GM12878 (cell line): Measurements from ENCODE around the gene VRTN. TPM values are rescaled to one million over a fixed set of nuclear protein-coding genes. Genes with fewer than 3 reads are reported as not detected.

Experiments used
- ATAC-seq: fragments of 200-7000 bp; cut with Tn5 transposase; 3 replicates; pipeline ENCODE4 v1.9.1; 2020; ENCODE audit warnings: mild to moderate bottlenecking, moderate library complexity
- BruUV-seq: library from RNA; stranded (reverse); fragments of 400-500 nt; replicated peaks from 2 replicates; lab custom pipeline; 2021; lab: Mats Ljungman, UMichigan
- CTCF ChIA-PET: fragments of 300-600 bp; sonication (Branson Sonifier 250); formaldehyde crosslinking; extraction: SDS; loops from one replicate; lab custom pipeline; 2021; ENCODE audit warnings: inconsistent platforms; lab: Yijun Ruan, JAX
- POLR2A ChIA-PET: fragments of 350-600 bp; formaldehyde crosslinking; extraction: SDS; loops from one replicate; lab custom pipeline; 2021; ENCODE audit warnings: inconsistent platforms; lab: Charles Lee
- RAD21 ChIA-PET: fragments of 300-600 bp; sonication (Branson Sonifier 250); formaldehyde crosslinking; loops from one replicate; lab custom pipeline; 2023; ENCODE audit warnings: antibody characterized with exemption; ENCODE audit not compliant: unreplicated experiment; lab: Charles Lee
- SMC1A ChIA-PET: fragments of 300-600 bp; sonication (Branson Sonifier 250); formaldehyde crosslinking; loops from one replicate; lab custom pipeline; 2023; ENCODE audit not compliant: unreplicated experiment, uncharacterized antibody; lab: Charles Lee
- DNase-seq: peaks from one replicate; pipeline ENCODE4 v3.0.0-alpha.2; 2011; ENCODE audit warnings: low read depth, low spot score
- FAIRE-seq: peaks from 3 replicates; lab custom pipeline; 2011; peaks lifted over from hg19 to GRCh38; lab: Jason Lieb, UNC
- H2AFZ ChIP-seq: 2 replicates; pipeline ENCODE4 v1.6.0; 2011; ENCODE audit warnings: low read depth, low read length, control low read depth; ENCODE audit not compliant: control insufficient read depth
- H3K27ac ChIP-seq: 2 replicates; pipeline ENCODE4 v1.5.1; 2011; ENCODE audit warnings: control low read depth; ENCODE audit not compliant: control insufficient read depth, insufficient read depth
- H3K27me3 ChIP-seq, 2 experiments: replicated peaks in 1 of 2; 2 replicates each; pipeline versions ENCODE4 v1.6.0 to v1.6.1; 2011; ENCODE audit warnings: low read length in 1 of 2; ENCODE audit not compliant: control insufficient read depth in 2 of 2, insufficient read depth in 2 of 2
- H3K36me3 ChIP-seq, 2 experiments: 2 replicates each; pipeline ENCODE4 v1.5.1; 2011; ENCODE audit warnings: low read length in 1 of 2; ENCODE audit not compliant: control insufficient read depth in 2 of 2, insufficient read depth in 2 of 2
- H3K4me1 ChIP-seq: 2 replicates; pipeline ENCODE4 v1.6.1; 2011; ENCODE audit warnings: mild to moderate bottlenecking, low read length, moderate library complexity, mixed read lengths; ENCODE audit not compliant: control insufficient read depth, insufficient read depth
- H3K4me2 ChIP-seq: 2 replicates; pipeline ENCODE4 v1.6.0; 2011; ENCODE audit warnings: control low read depth; ENCODE audit not compliant: control insufficient read depth, insufficient read depth
- H3K4me3 ChIP-seq: fragments of 200-600 bp; sonication (generic); 2 replicates; pipeline ENCODE4 v1.5.1; 2016
- H3K79me2 ChIP-seq: 2 replicates; pipeline ENCODE4 v1.6.0; 2011; ENCODE audit warnings: low read length; ENCODE audit not compliant: control insufficient read depth, insufficient read depth
- H3K9ac ChIP-seq: 2 replicates; pipeline ENCODE4 v1.8.0; 2011; ENCODE audit warnings: low read length, control low read depth, mixed read lengths; ENCODE audit not compliant: control insufficient read depth, insufficient read depth
- H3K9me3 ChIP-seq: replicated peaks from 3 replicates; pipeline ENCODE4 v1.5.1; 2011; ENCODE audit warnings: mild to moderate bottlenecking, low read length; ENCODE audit not compliant: control insufficient read depth, insufficient read depth
- H4K20me1 ChIP-seq: 2 replicates; pipeline ENCODE4 v1.6.0; 2011; ENCODE audit not compliant: control insufficient read depth, insufficient read depth
- BHLHE40 ChIP-seq, 2 experiments: fragments of 450-650 bp in 1 of 2; IDR thresholded peaks; 2 replicates each; pipeline ENCODE4 v1.6.1; 2011 to 2017; ENCODE audit warnings: low read depth in 2 of 2, borderline replicate concordance in 1 of 2, improper control_type of control experiment in 1 of 2, low read length in 1 of 2, mild to moderate bottlenecking in 1 of 2
- CEBPB ChIP-seq, 2 experiments: fragments of 150-350 bp in 1 of 2; IDR thresholded peaks; 2 replicates each; pipeline ENCODE4 v1.6.1; 2012 to 2014; ENCODE audit warnings: low read depth in 2 of 2, low read length in 2 of 2, borderline replicate concordance in 1 of 2, inconsistent platforms in 1 of 2
- EGR1 ChIP-seq, 2 experiments: IDR thresholded peaks; 1 replicate in 1 of 2; 2 replicates in 1 of 2; pipeline ENCODE4 v1.6.1; 2011 to 2012; ENCODE audit warnings: low read depth in 2 of 2, low read length in 2 of 2, borderline replicate concordance in 1 of 2, mild to moderate bottlenecking in 1 of 2, moderate library complexity in 1 of 2
- HCFC1 ChIP-seq: fragments of 150-350 bp; IDR thresholded peaks from 2 replicates; pipeline ENCODE4 v1.6.1; 2014; ENCODE audit warnings: low read length
- HDAC6 ChIP-seq: fragments of 200-600 bp; sonication (generic); IDR thresholded peaks from one replicate; pipeline ENCODE4 v1.8.0; 2017; ENCODE audit warnings: antibody characterized with exemption; ENCODE audit not compliant: unreplicated experiment
- IRF3 ChIP-seq: fragments of 450-650 bp; IDR thresholded peaks from 2 replicates; pipeline ENCODE4 v1.6.1; 2014; ENCODE audit warnings: mild to moderate bottlenecking
- KAT2A ChIP-seq: conservative IDR thresholded peaks from 2 replicates; pipeline ENCODE4 v1.6.1; 2011; ENCODE audit warnings: low read depth, low read length; ENCODE audit not compliant: control insufficient read depth
- MYB ChIP-seq: fragments of 150-350 bp; IDR thresholded peaks from 2 replicates; pipeline ENCODE4 v1.6.1; 2014; ENCODE audit warnings: mild to moderate bottlenecking, low read depth, low read length, borderline replicate concordance
- MYC ChIP-seq: IDR thresholded peaks from 2 replicates; pipeline ENCODE4 v1.6.1; 2011; ENCODE audit warnings: mild to moderate bottlenecking, low read length, moderate library complexity, inconsistent platforms; ENCODE audit not compliant: insufficient read depth, insufficient replicate concordance, insufficient read length, severe bottlenecking
- NBN ChIP-seq: fragments of 450-650 bp; IDR thresholded peaks from 2 replicates; pipeline ENCODE4 v1.6.1; 2016
- NFYB ChIP-seq: IDR thresholded peaks from 2 replicates; pipeline ENCODE4 v1.6.1; 2011; ENCODE audit warnings: low read depth, mild to moderate bottlenecking, low read length, improper control_type of control experiment, moderate library complexity; ENCODE audit not compliant: insufficient read depth
- TCF12 ChIP-seq: IDR thresholded peaks from 2 replicates; pipeline ENCODE4 v1.6.1; 2011; ENCODE audit warnings: low read depth, mild to moderate bottlenecking, low read length
- USF2 ChIP-seq: IDR thresholded peaks from 2 replicates; pipeline ENCODE4 v1.6.1; 2011; ENCODE audit warnings: low read depth, low read length, improper control_type of control experiment, borderline replicate concordance
- ZBTB11 ChIP-seq: fragments of 450-650 bp; formaldehyde crosslinking; IDR thresholded peaks from 2 replicates; pipeline ENCODE4 v1.5.0; 2022; ENCODE audit warnings: mild to moderate bottlenecking, missing genetic modification characterization
- ZSCAN29 ChIP-seq: fragments of 450-650 bp; IDR thresholded peaks from 2 replicates; pipeline ENCODE4 v1.6.1; 2017; ENCODE audit warnings: mild to moderate bottlenecking, moderate library complexity
- WGBS: methylation state at CpG from one replicate; pipeline ENCODE4 v1.1.6; 2016; ENCODE audit warnings: low lambda C conversion rate; ENCODE audit not compliant: insufficient replicate concordance, insufficient coverage; ENCODE audit errors: missing lambda C conversion rate; 5-methylcytosine and 5-hydroxymethylcytosine counted together
- in situ Hi-C: fragments of 300-500 bp; cut with MboI; formaldehyde crosslinking; loops from 9 replicates; pipeline ENCODE4 v1.14.3; 2018; ENCODE audit warnings: mixed read lengths
- intact Hi-C: fragments of 100-400 bp; cut with micrococcal nuclease; formaldehyde crosslinking; loops from one replicate; pipeline ENCODE4 v1.14.2; 2022; ENCODE audit not compliant: unreplicated experiment
- polyA plus RNA-seq, 11 experiments: library from polyadenylated mRNA; depleted of rRNA in 4 of 11; unstranded in 6 of 11; stranded (reverse) in 5 of 11; fragments of >200 nt; fragmentation: Nextera tagmentation in 4 of 11; fragmentation: Illumina TruSeq in 1 of 11; extraction: Ambion mirVana in 4 of 11; extraction: Trizol in 1 of 11; gene quantifications; 1 replicate in 1 of 11; 2 replicates in 10 of 11; pipeline versions ENCODE4 v1.2.1 to v1.2.3, GENCODE V29; 2011 to 2016; ENCODE audit warnings: inconsistent platforms in 2 of 11, missing spikeins in 2 of 11, low read depth in 1 of 11
- total RNA-seq, 4 experiments: library from RNA; depleted of rRNA in 3 of 4; stranded (reverse); fragments of >200 nt in 3 of 4; fragmentation: Illumina TruSeq in 1 of 4; extraction: Trizol in 1 of 4; gene quantifications; 2 replicates each; pipeline versions ENCODE4 v1.2.1 to v1.2.3, GENCODE V29; 2013 to 2021

Gene VRTN
- total and polyA plus RNA-seq, 10 of the 15 experiments (the other 5 are each of a cell fraction or from before 2014, with no cell fraction given), result 0.31 TPM; not detected in 9

- Histone ChIP-seq H3K4me2 (no peak overlapping the region), H3K27ac (no peak overlapping the region), H3K9ac (no peak overlapping the region), H3K36me3 (no peaks in the 10 kb centered on the region), H4K20me1 (no peaks in the 10 kb centered on the region), H3K9me3 (no peaks in the 10 kb centered on the region), H3K4me3 (no peak overlapping the region), H3K27me3 (peaks cover 3 to 4% of the 10 kb centered on the region in 2 experiments), H2AFZ (no peak overlapping the region), H3K4me1 (no peaks in the 10 kb centered on the region), H3K79me2 (no peaks in the 10 kb centered on the region)
- DNase-seq, result no peak
- ATAC-seq, result no peak
- WGBS, result 23% methylated on average over 6 of the region's 7 CpGs
- in situ Hi-C loops (no loop called here), intact Hi-C loops (loop anchor here (5.0 kb wide), 2 partner anchors 173 to 243 kb away; no protein-coding TSS in a partner anchor)
- RAD21 ChIA-PET, result interaction anchor here (0.8 to 1.5 kb wide), 3 partner anchors 37 to 235 kb away, joined by 3 to 4 read pairs (median 3); partner anchors contain the start of genes ISCA2 and NPC2
- FAIRE-seq, result no peak
- POLR2A ChIA-PET, result no interaction called here
- CTCF ChIA-PET, result interaction anchor here (1.5 to 2.2 kb wide), 4 partner anchors 47 to 126 kb away, joined by 4 to 14 read pairs (median 4); no protein-coding TSS in a partner anchor
- SMC1A ChIA-PET, result interaction anchor here (0.8 to 3.1 kb wide), 3 partner anchors 121 to 244 kb away, joined by 3 to 13 read pairs (median 4); no protein-coding TSS in a partner anchor
- BruUV-seq, result no TSS peak
- TF ChIP-seq IRF3 (no peak), NFYB (no peak), USF2 (no peak), ZBTB11 (CRISPR knock-in tag) (no peak), MYB (no peak), CEBPB (IDR thresholded peaks at IDR 0.05; ENCODE audit: borderline replicate concordance in 1 of 2, low read depth in 2 of 2, low read length in 2 of 2) (no peak), KAT2A (no peak), HDAC6 (no peak), EGR1 (IDR thresholded peaks at IDR 0.05; ENCODE audit: borderline replicate concordance in 1 of 2, low read depth in 2 of 2, low read length in 2 of 2) (no peak), TCF12 (no peak), ZSCAN29 (no peak), BHLHE40 (IDR thresholded peaks at IDR 0.05; ENCODE audit: borderline replicate concordance in 1 of 2, low read depth in 2 of 2, low read length in 1 of 2) (no peak), MYC (no peak), NBN (no peak), HCFC1 (no peak)
These were observed 16.1 kb downstream of the VRTN start for GRCh38 chr14:74364271-74364880.
